ENCODE results near the gene NECTIN2. TPM values are rescaled to one million over a fixed set of nuclear protein-coding genes. Genes with fewer than 3 reads are reported as not detected.

Gene NECTIN2
- total and polyA plus RNA-seq, 7 experiments from 2014 or later, result 0.16 to 9.2 (median 0.80) TPM; not detected in 1

DNA sequence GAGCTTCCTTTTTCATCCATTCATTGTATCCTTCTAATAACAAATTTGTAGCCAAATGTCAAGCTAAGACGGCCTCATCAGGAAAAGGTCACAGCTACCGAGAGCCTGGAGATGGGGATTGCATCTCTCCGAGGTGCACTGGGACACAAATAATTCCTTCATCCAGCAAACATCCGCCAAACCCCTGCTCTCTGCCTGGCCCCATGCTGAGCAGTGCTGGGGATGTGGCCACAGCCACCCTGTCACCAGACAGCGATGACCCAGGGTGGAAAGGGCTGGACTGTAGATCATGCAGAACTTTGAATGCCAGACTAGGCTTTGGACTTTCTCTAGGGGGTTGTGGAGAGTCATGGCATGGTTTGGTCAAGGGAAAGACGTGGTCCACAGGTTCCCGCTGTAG, 46.8 kb downstream of the NECTIN2 start:
- H3K36me3 ChIP-seq (ENCODE audit: control insufficient read depth in 2 of 3, insufficient read depth in 3 of 3, low read length in 3 of 3), result peaks cover 0 to 57% (median 18%) of the 10 kb centered on the region in 3 experiments
- Mint-ChIP-seq H3K9me3 (peaks cover 0 to 5% (median 0%) of the 10 kb centered on the region in 11 donors), H3K4me3 (peak overlapping the region; percentile 72 to 96 (median 88)), H3K36me3 (peaks cover 0 to 25% (median 5%) of the 10 kb centered on the region in 5 donors), H3K27ac (peak overlapping the region in 7 of 9 donors; percentile 40 to 90 (median 81)), H3K27me3 (no peaks in the 10 kb centered on the region), H3K4me1 (peaks cover 18 to 44% (median 32%) of the 10 kb centered on the region in 7 donors)
- H3K27ac ChIP-seq (ENCODE audit: low read depth, low read length), result no peak overlapping the region
- intact Hi-C loops (cut with micrococcal nuclease), result loop anchor here in 1 of 2 donors (5.0 kb wide), 2 partner anchors 201 to 994 kb away; partner anchors contain the start of gene IRF2BP1
- peaks cover 10 to 20% of the 10 kb centered on the region in 2 donors for H3K4me1 ChIP-seq (ENCODE audit: control insufficient read depth in 2 of 2, insufficient read depth in 2 of 2, low read length in 2 of 2)
- no peaks in the 10 kb centered on the region for H3K9me3 ChIP-seq (ENCODE audit: control insufficient read depth in 2 of 3, low read length in 3 of 3)
- no peaks in the 10 kb centered on the region for H3K27me3 ChIP-seq (ENCODE audit: control insufficient read depth in 2 of 2, insufficient read depth in 2 of 2, low read length in 2 of 2)
- CTCF ChIA-PET, result no interaction called here
- POLR2A ChIA-PET, result no interaction called here
- no peak overlapping the region for H3K4me3 ChIP-seq (ENCODE audit: low read length)
- no peak for DNase-seq
- no peak for ATAC-seq

DNA sequence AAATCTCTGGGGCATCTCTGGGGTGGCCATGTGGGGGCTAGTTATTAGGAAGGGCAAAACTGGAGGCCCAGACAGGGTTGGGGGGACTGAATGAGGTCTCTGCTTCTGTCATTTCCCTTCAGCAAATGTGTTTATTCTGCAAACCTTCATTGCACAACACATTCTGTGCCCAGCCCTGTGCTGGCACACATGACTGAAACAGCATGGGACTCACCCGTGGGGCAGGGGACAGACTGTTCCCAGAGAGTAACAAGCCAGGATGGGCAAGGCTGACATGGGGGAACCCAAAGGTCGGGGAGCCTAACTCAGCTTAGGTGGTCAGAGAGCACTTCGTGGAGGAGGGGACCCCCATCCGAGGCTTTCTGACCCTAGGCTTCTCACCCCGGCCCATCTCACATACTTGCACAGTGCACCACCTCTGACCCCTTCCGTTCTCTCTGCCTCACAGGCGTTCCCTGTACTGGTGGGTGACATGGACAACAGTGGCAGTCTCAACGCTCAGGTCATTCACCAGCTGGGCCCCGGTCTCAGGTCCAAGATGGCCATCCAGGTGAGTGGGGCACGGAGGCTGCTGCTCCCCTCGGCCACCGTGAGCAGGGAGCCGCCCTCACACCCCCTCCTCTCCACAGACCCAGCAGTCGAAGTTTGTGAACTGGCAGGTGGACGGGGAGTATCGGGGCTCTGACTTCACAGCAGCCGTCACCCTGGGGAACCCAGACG, 47.4 kb downstream of the NECTIN2 start:
- H3K36me3 ChIP-seq (ENCODE audit: control insufficient read depth in 2 of 3, insufficient read depth in 3 of 3, low read length in 3 of 3), result peaks cover 0 to 60% (median 18%) of the 10 kb centered on the region in 3 experiments
- intact Hi-C loops (cut with micrococcal nuclease), result loop anchor here in 1 of 2 donors (5.0 kb wide), 2 partner anchors 201 to 994 kb away; partner anchors contain the start of gene IRF2BP1
- ATAC-seq (no peak), DNase-seq (no peak)
- Mint-ChIP-seq H3K36me3 (peaks cover 0 to 28% (median 5%) of the 10 kb centered on the region in 5 donors), H3K9me3 (peaks cover 0 to 5% (median 0%) of the 10 kb centered on the region in 11 donors), H3K27ac (peak overlapping the region in 3 of 9 donors; percentile 33 to 40 (median 36)), H3K27me3 (no peaks in the 10 kb centered on the region), H3K4me3 (peak overlapping the region; percentile 41 to 96 (median 88)), H3K4me1 (peaks cover 18 to 44% (median 32%) of the 10 kb centered on the region in 7 donors)
- peaks cover 10 to 20% of the 10 kb centered on the region in 2 donors for H3K4me1 ChIP-seq (ENCODE audit: control insufficient read depth in 2 of 2, insufficient read depth in 2 of 2, low read length in 2 of 2)
- no peaks in the 10 kb centered on the region for H3K9me3 ChIP-seq (ENCODE audit: control insufficient read depth in 2 of 3, low read length in 3 of 3)
- ChIA-PET CTCF (no interaction called here), POLR2A (no interaction called here)
- no peak overlapping the region for H3K4me3 ChIP-seq (ENCODE audit: low read length)
- H3K27ac ChIP-seq (ENCODE audit: low read depth, low read length), result no peak overlapping the region
- H3K27me3 ChIP-seq (ENCODE audit: control insufficient read depth in 2 of 2, insufficient read depth in 2 of 2, low read length in 2 of 2), result no peaks in the 10 kb centered on the region

- peak overlapping the region in 1 of 9 donors; percentile 36 for H3K27ac Mint-ChIP-seq
- CTCF ChIA-PET, result no interaction called here
- H3K36me3 Mint-ChIP-seq, result peaks cover 0 to 28% (median 5%) of the 10 kb centered on the region in 5 donors
- H3K4me1 ChIP-seq (ENCODE audit: control insufficient read depth in 2 of 2, insufficient read depth in 2 of 2, low read length in 2 of 2), result peaks cover 10 to 20% of the 10 kb centered on the region in 2 donors
- no peak overlapping the region for H3K4me3 Mint-ChIP-seq
- peaks cover 16 to 42% (median 30%) of the 10 kb centered on the region in 7 donors for H3K4me1 Mint-ChIP-seq
- H3K9me3 ChIP-seq (ENCODE audit: control insufficient read depth in 2 of 3, low read length in 3 of 3), result no peaks in the 10 kb centered on the region
- no peaks in the 10 kb centered on the region for H3K27me3 Mint-ChIP-seq
- H3K4me3 ChIP-seq (ENCODE audit: low read length), result no peak overlapping the region
- DNase-seq (no peak), ATAC-seq (no peak)
- peaks cover 0 to 60% (median 18%) of the 10 kb centered on the region in 3 experiments for H3K36me3 ChIP-seq (ENCODE audit: control insufficient read depth in 2 of 3, insufficient read depth in 3 of 3, low read length in 3 of 3)
- peaks cover 0 to 4% (median 0%) of the 10 kb centered on the region in 11 donors for H3K9me3 Mint-ChIP-seq
- POLR2A ChIA-PET, result no interaction called here
- H3K27ac ChIP-seq (ENCODE audit: low read depth, low read length), result no peak overlapping the region
- no peaks in the 10 kb centered on the region for H3K27me3 ChIP-seq (ENCODE audit: control insufficient read depth in 2 of 2, insufficient read depth in 2 of 2, low read length in 2 of 2)
- intact Hi-C loops (cut with micrococcal nuclease), result loop anchor here in 1 of 2 donors (5.0 kb wide), 2 partner anchors 202 to 993 kb away; partner anchors contain the start of gene IRF2BP1
Observed at GRCh38 chr19:44894052-44894400, 47.9 kb downstream of the NECTIN2 start.

GRCh38 chr19:44894946-44895345, 48.8 kb downstream of the NECTIN2 start:
- Histone ChIP-seq H3K9me3 (ENCODE audit: control insufficient read depth in 2 of 3, low read length in 3 of 3) (no peaks in the 10 kb centered on the region), H3K27me3 (ENCODE audit: control insufficient read depth in 2 of 2, insufficient read depth in 2 of 2, low read length in 2 of 2) (no peaks in the 10 kb centered on the region), H3K4me3 (ENCODE audit: low read length) (no peak overlapping the region), H3K36me3 (ENCODE audit: control insufficient read depth in 2 of 3, insufficient read depth in 3 of 3, low read length in 3 of 3) (peaks cover 0 to 65% (median 18%) of the 10 kb centered on the region in 3 experiments), H3K4me1 (ENCODE audit: control insufficient read depth in 2 of 2, insufficient read depth in 2 of 2, low read length in 2 of 2) (peaks cover 6 to 14% of the 10 kb centered on the region in 2 donors), H3K27ac (ENCODE audit: low read depth, low read length) (no peak overlapping the region)
- no peak overlapping the region for H3K27ac Mint-ChIP-seq
- DNase-seq (no peak), ATAC-seq (no peak)
- H3K36me3 Mint-ChIP-seq, result peaks cover 0 to 30% (median 6%) of the 10 kb centered on the region in 5 donors
- H3K4me3 Mint-ChIP-seq, result peak overlapping the region in 2 of 10 donors; percentile 39 to 41
- peaks cover 0 to 2% (median 0%) of the 10 kb centered on the region in 11 donors for H3K9me3 Mint-ChIP-seq
- CTCF ChIA-PET, result no interaction called here
- no peaks in the 10 kb centered on the region for H3K27me3 Mint-ChIP-seq
- intact Hi-C loops (cut with micrococcal nuclease), result loop anchor here in 1 of 2 donors (5.0 kb wide), 2 partner anchors 203 to 992 kb away; partner anchors contain the start of gene IRF2BP1
- peaks cover 13 to 34% (median 28%) of the 10 kb centered on the region in 7 donors for H3K4me1 Mint-ChIP-seq
- POLR2A ChIA-PET, result interaction anchor here (0.6 kb wide), 1 partner anchor 16 kb away, joined by 3 read pairs; no protein-coding TSS in a partner anchor

GRCh38 chr19:44897835-44898234, 51.7 kb downstream of the NECTIN2 start:
- H3K36me3 Mint-ChIP-seq, result peaks cover 0 to 39% (median 16%) of the 10 kb centered on the region in 5 donors
- Histone ChIP-seq H3K4me1 (ENCODE audit: control insufficient read depth in 2 of 2, insufficient read depth in 2 of 2, low read length in 2 of 2) (no peaks in the 10 kb centered on the region), H3K27me3 (ENCODE audit: control insufficient read depth in 2 of 2, insufficient read depth in 2 of 2, low read length in 2 of 2) (no peaks in the 10 kb centered on the region), H3K27ac (ENCODE audit: low read depth, low read length) (no peak overlapping the region), H3K9me3 (ENCODE audit: control insufficient read depth in 2 of 3, low read length in 3 of 3) (no peaks in the 10 kb centered on the region), H3K4me3 (ENCODE audit: low read length) (no peak overlapping the region), H3K36me3 (ENCODE audit: control insufficient read depth in 2 of 3, insufficient read depth in 3 of 3, low read length in 3 of 3) (peaks cover 0 to 84% (median 18%) of the 10 kb centered on the region in 3 experiments)
- no peaks in the 10 kb centered on the region for H3K9me3 Mint-ChIP-seq
- ChIA-PET POLR2A (no interaction called here), CTCF (interaction anchor here (0.6 kb wide), 1 partner anchor 75 kb away, joined by 3 read pairs; no protein-coding TSS in a partner anchor)
- no peak overlapping the region for H3K27ac Mint-ChIP-seq
- H3K4me3 Mint-ChIP-seq, result no peak overlapping the region
- H3K4me1 Mint-ChIP-seq, result peaks cover under 1 to 9% (median 5%) of the 10 kb centered on the region in 7 donors
- intact Hi-C loops (cut with micrococcal nuclease), result no loop called here
- ATAC-seq, result no peak
- DNase-seq, result no peak
- H3K27me3 Mint-ChIP-seq, result no peaks in the 10 kb centered on the region

DNA sequence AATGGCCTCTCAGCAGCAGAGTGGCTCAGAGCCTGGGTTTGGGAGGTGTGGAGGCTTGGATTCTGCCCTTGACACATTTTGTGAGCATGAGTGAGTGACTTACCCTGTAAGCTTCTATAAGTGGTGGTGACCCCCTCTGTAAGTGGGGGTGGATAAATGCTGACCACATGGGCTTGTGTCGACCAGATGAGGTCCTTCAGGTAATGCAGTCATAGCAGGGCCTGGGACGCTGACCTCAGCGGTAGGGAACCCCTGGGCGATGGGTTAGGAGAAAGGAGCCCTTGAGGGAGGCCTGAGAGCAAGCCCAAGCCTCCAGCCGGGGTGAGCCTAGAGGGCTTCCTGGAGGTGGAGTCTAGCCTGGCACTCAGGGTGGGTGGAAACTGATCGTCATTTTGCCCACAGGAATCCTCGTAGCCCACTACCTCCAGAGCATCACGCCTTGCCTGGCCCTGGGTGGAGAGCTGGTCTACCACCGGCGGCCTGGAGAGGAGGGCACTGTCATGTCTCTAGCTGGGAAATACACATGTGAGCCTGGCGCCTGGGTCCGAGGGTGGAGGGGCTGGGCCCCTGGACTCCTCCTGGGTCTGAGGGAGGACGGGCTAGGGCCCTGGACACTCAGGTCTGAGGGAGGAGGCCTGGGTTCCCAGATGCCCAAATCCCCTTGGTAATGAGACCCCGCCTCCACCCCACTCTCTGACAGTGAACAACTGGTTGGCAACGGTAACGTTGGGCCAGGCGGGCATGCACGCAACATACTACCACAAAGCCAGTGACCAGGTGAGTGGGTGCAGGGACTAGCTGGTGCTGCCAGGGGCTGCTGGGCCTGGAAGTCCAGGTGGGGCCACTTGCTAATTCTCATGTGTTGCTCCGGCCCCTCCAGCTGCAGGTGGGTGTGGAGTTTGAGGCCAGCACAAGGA, 54.5 kb downstream of the NECTIN2 start:
- intact Hi-C loops (cut with micrococcal nuclease), result loop anchor here in 1 of 2 donors (5.0 kb wide), 1 partner anchor 347 kb away; the partner anchor contains the start of gene EXOC3L2
- H3K36me3 Mint-ChIP-seq, result peaks cover 0 to 25% (median 8%) of the 10 kb centered on the region in 5 donors
- CTCF ChIA-PET, result no interaction called here
- Histone ChIP-seq H3K27ac (ENCODE audit: low read depth, low read length) (no peak overlapping the region), H3K36me3 (ENCODE audit: control insufficient read depth in 2 of 3, insufficient read depth in 3 of 3, low read length in 3 of 3) (peaks cover 0 to 64% (median 10%) of the 10 kb centered on the region in 3 experiments), H3K9me3 (ENCODE audit: control insufficient read depth in 2 of 3, low read length in 3 of 3) (no peaks in the 10 kb centered on the region), H3K4me1 (ENCODE audit: control insufficient read depth in 2 of 2, insufficient read depth in 2 of 2, low read length in 2 of 2) (no peaks in the 10 kb centered on the region), H3K27me3 (ENCODE audit: control insufficient read depth in 2 of 2, insufficient read depth in 2 of 2, low read length in 2 of 2) (no peaks in the 10 kb centered on the region), H3K4me3 (ENCODE audit: low read length) (no peak overlapping the region)
- peak overlapping the region in 1 of 9 donors; percentile 45 for H3K27ac Mint-ChIP-seq
- no peak overlapping the region for H3K4me3 Mint-ChIP-seq
- ATAC-seq (no peak), DNase-seq (no peak)
- peaks cover 0 to 5% (median 0%) of the 10 kb centered on the region in 5 donors for H3K27me3 Mint-ChIP-seq
- H3K4me1 Mint-ChIP-seq, result peaks cover 0 to 10% (median 0%) of the 10 kb centered on the region in 7 donors
- POLR2A ChIA-PET, result no interaction called here
- no peaks in the 10 kb centered on the region for H3K9me3 Mint-ChIP-seq
